ENCODE measurements around the gene MAGI1.

DNA sequence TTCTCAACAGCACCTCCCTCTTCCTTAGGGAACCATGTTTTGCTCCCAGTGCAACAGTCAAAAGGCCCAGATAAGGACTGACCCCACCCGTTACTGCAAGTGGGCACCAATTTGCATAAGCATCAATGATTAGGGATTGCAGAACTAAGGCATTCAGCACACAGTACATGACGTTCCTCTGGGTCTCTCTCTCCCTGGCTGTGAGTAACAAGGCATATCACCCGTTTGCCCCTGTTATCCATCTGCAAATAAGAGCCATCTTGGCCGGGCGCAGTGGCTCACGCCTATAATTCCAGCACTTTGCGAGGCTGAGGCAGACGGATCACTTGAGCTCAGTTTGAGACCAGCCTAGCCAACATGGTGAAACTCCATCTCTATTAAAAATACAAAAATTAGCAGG lies 18.8 kb downstream of the MAGI1 start:
- TF ChIP-seq SUZ12 (IDR thresholded peaks at IDR 0.05) (no peak), ZNF384 (IDR thresholded peaks at IDR 0.05) (no peak), TARDBP (IDR thresholded peaks at IDR 0.05) (no peak), LEF1 (IDR thresholded peaks at IDR 0.05; ENCODE audit: borderline replicate concordance) (no peak), SP1 (IDR thresholded peaks at IDR 0.05) (no peak), ELF4 (IDR thresholded peaks at IDR 0.05) (no peak)

All from HEK293T (cell line).